GM18526 (cell line): Measurements from ENCODE around the gene KAZALD1.

ENCODE experiments used
- POLR2A ChIP-seq: IDR thresholded peaks from 3 replicates; pipeline ENCODE4 v1.6.1; 2011; ENCODE audit not compliant: insufficient read length; ENCODE audit errors: extremely low read depth

KAZALD1 gene

GRCh38 chr10:101061624-101062231, at the start of gene KAZALD1:
Gene KAZALD1 (plus strand): TSS chr10:101061989. CDS start chr10:101062593, 604 bp downstream.
- no peak for TF ChIP-seq POLR2A

GRCh38 chr10:101012525-101013364, 49.0 kb upstream of the KAZALD1 start:
- TF ChIP-seq POLR2A: no peak

GRCh38 chr10:101013365-101013825, 48.4 kb upstream of the KAZALD1 start:
- TF ChIP-seq POLR2A: no peak

- TF ChIP-seq POLR2A: no peak
These were observed 47.4 kb upstream of the KAZALD1 start for GRCh38 chr10:101014230-101014884.

- TF ChIP-seq POLR2A: no peak
These were observed 46.7 kb upstream of the KAZALD1 start for GRCh38 chr10:101014966-101015581.

GRCh38 chr10:101015582-101015973, 46.2 kb upstream of the KAZALD1 start:
- no peak for TF ChIP-seq POLR2A

GRCh38 chr10:101016814-101017213, 45.0 kb upstream of the KAZALD1 start:
- TF ChIP-seq POLR2A: no peak

- TF ChIP-seq POLR2A: no peak
These were observed 43.6 kb upstream of the KAZALD1 start for GRCh38 chr10:101018118-101018599.

GRCh38 chr10:101018600-101019439, 43.0 kb upstream of the KAZALD1 start:
- no peak for TF ChIP-seq POLR2A

GRCh38 chr10:101019440-101019703, 42.4 kb upstream of the KAZALD1 start:
- TF ChIP-seq POLR2A: no peak

GRCh38 chr10:101020427-101021075, 41.2 kb upstream of the KAZALD1 start:
- no peak for TF ChIP-seq POLR2A

GRCh38 chr10:101021239-101021638, 40.5 kb upstream of the KAZALD1 start:
- TF ChIP-seq POLR2A: no peak

- no peak for TF ChIP-seq POLR2A
These were observed 40.0 kb upstream of the KAZALD1 start for GRCh38 chr10:101021692-101022251.
